Panc1 (cell line): ENCODE measurements around the gene KLHL4.
"Not testable (repeated sequence)": the region's sequence is repeated elsewhere in the genome, so short reads cannot be mapped to it uniquely, and the experiment has no call there.

Experiments
- CTCF ChIP-seq: fragments of 450-650 bp; IDR thresholded peaks from 2 replicates; pipeline ENCODE4 v1.5.1; 2017; ENCODE audit warnings: mild to moderate bottlenecking
- POLR2AphosphoS5 ChIP-seq: IDR thresholded peaks from 2 replicates; pipeline ENCODE4 v1.6.1; 2012; ENCODE audit warnings: mild to moderate bottlenecking, low read depth, low read length, moderate library complexity

GRCh38 chrX:87703469-87703868, 185.9 kb downstream of the KLHL4 start:
- not testable (repeated sequence) for TF ChIP-seq CTCF, POLR2AphosphoS5
